Measurements from ENCODE around the gene LHPP.

LHPP gene

DNA sequence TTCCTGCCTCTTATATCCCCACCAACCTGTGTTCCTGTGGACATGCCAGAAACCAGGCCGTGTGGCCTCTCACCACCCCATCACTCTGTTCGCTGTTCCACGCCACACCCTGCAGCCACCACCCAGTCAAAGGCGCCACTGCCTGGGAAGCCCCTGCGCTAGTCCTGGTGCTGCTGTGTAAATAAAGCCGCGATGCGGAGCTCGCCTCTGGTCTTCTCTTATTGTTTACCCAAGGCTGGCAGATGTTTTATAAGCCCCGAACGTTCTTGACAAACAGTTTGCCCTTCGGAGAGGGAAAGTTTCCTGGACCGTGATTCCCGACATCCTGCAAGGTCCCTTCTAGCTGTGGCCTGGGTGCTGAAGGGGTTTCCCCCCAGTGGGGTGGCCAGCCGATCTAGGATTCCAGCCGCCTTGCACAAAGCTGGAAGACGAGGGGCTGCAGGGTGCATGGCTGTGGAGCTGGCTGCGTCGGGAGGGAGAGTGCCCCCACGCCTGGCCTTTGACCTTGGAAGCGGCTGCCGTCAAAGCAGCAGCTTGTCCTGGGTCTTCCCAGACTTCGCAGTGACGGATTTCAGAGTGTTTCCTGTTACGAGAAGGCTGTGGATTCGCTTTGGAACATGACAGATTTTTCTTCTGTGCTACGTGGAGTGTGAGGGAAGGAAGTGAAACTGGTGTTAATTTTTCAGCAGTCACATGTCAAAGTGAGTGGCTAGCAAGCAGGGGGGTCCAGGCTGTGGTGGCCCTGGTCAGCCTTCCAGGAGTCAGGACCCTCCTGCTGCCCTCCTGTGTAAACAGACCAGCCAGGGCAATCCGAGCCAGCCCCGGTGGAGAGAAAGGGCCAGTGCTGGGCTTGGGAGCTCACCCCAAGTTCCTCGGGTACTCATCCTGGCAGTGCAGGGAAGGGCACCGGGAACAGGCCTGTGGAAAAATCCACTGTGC, 61.6 kb downstream of the LHPP start:
- DNase-seq = no peak

DNA sequence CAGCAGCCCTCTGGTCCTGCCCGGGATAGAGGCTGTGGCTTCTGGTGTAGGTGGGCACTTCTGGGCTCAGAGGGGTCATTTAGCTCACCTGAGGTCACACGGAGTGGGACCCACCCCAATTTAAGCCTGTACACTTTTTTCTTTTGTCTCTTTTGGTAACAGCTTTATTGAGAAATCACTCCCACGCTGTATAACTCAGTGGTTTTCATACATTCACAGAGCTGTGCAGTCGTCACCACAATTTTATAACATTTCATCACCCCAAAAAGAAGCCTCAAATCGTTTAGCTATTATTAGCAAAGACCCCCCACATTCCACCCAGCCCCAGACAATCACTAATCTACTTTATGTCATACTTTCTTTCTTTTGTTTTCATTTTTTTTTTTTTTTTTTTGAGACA, 62.3 kb downstream of the LHPP start:
- DNase-seq = no peak

DNA sequence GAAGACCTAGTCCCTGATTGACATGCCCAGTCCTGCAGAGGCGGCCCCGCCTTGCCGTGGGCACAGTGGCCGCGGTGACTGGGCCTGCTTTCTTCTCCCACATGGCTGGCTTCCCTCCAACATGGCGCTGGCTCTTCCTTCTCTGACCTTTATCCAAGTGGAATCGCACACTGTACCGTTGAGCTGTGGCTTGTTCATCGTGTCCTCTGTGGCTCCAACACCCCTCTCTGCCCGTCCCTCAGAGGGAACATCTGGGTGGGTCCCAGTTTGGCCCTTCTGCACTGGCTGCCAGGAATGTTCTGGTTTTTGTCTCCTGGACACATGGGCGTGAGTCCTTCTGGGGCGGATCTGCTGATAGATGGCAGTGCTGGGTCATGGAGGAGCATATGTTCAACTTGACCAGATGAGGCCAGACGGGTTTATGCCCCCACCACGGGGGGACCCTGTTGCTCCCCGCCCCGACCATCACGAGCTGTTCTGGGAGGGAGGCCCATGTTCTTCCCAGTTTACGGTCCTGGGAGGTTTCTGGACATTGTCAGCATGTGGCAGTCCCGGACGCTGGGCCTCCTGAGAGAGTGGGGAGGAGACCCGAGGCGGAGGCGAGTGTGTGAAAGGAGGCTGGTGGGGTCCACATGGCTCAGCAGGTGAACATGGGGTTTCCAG, 63.5 kb downstream of the LHPP start:
- DNase-seq = no peak

DNA sequence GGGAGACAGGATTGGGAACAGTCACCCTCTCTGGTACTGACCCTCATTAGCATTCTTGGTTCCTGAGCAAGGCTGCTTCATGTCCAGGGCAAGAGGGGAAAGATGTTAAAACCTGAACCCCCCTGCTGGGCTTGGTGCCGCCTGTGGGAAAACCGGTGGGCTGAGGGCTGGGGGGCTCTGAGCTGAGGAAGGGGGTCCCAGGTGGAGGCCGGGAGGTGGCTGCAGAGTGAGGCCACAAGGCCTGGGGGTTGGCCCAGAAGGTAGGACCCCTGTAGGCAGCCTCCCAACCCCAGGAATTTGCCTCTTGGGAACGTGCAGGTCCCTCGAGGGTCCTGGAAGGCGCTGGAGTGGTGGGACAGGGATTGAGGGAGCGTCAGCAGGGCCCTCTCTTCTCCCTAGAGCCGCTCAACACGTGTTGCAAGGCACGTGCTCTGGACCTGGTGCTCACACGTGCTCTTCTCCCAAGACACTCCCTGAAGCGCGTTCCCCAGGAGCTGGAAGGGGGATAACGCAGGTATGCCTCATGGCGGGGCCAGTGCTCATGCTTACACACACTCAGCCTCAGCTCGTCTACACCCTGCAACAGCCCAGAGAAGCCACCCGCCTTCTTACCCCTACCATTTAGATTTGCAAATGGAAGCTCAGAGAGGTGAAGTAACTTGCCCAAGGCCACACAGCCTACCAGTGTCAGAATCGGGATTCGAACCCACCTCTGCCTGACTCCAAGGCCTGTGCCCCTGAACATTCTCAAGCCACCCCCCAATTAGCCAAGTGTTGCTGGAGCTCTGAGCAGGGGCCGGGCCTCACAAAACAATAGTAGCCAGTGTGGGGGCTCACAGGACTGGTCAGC, 64.4 kb downstream of the LHPP start:
- DNase-seq = no peak

DNA sequence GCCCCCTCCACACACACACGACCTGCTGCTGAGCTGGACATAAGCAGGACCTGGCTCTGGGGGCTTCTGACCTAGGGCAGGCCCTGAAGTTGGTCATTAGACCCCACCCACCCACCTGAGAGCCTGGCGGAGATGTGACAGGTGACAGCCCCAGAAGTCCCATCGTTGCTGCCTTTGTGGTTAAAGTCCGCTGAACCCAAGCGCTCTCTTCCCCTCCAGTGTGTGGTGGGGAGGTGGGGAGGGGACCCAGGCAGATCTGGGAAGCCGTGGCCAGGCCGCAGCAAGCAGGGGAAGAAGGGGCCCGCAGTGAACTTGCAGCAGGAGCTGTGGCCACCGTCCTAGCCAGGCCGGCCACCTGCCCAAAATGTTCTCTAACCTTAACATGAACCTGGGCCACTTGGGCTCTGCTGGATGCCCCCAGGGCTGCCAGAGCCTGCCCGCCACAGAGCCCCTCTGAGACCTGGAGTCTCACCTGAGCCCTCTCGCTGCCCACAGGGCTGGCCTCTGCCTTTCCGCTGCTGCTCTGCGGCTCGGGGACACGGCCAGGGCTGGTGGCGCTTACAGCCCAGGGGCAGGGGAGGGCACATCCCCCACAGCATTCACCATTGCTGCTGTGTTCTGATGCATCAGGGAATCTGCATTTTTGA, 65.1 kb downstream of the LHPP start:
- no peak for DNase-seq

DNA sequence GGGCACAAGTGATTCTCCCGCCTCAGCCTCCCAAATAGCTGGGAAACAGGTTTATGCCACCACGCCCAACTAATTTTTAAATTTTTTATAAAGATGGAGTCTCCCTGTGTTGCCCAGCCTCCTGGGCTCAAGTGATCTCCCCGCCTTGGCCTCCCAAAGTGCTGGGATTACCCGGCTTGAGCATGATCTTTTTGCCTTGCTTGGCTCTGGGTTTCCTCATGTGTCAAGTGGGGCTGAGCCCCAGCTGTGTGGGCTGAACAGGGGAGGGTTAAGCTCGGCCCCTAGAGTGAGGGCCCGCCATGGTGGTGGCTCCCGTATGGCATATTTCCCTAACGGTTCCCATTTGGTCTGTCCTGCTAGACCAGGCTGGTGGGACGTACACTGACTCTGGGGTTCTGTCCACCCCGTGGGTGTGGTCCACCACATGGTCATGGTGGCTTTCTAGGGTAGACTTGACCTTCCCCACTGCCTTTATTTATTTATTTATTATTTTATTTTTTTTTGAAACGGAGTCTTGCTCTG, 66.3 kb downstream of the LHPP start:
- DNase-seq = no peak

DNA sequence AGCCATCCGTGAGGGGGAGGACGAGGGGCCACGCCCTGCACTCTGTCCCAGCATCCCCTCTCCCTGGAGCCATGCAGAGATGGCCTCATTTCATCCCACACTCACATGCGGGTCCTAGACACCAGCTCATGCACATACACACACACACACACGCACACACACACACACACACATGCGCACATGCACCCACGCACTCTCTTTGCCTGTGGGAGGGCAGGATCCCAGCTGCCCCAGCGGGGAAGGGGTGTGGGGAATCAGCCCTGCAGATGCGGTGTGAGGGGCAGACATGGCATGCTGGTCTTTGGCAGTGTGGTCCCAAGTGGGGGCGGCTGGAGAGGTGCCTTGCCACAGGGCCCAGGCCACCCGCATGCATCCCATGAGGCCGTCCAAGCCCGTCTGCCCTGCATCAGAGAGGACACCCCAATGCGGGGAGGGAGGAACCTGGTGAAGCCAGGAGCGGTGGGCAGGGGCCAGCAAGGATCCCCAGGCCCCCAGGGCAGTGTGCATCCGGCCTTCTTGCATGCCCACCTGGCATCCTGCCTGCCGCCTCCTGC, 68.1 kb downstream of the LHPP start:
- no peak for DNase-seq

DNA sequence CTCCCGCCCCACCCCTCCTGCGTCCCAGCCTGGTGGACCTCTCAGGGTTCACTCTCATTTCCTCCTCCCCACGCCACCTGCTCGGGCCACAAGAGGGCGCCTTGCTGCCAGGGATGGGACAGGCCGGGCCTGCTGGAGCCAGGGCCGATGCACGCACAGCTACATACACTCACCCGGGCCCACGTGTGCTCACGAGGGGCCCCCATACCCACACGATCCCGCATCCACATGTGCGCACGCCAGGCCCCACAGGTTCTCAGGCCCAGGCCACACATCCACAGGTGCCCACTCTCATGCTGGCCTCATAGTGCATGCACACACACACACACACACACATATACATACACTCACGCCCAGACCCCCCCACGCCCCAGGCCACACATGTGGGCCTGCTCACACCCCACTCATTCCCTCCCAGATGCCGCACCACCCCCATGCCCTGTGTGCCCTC, 68.6 kb downstream of the LHPP start:
- peak; percentile 88 for DNase-seq

DNA sequence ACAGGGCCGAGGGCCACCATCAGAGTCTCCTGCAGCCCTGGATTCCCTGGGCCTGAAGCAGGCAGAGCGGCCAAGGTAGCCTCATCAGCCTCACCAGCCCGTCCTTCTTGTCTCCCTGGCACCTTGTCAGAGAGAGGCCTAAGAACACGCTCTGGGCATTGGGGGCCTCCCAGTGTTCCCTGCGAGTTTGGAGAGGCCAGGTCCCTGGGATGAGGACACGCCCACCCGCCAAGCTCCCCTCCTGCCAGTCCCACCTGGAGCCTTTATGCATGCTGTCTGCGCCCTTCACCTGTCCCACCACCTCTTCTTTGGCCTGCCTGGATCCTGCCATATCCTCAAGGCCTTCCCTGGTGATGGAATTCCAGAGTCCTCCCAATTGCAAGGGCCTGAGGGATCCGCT, 69.2 kb downstream of the LHPP start:
- no peak for DNase-seq

DNA sequence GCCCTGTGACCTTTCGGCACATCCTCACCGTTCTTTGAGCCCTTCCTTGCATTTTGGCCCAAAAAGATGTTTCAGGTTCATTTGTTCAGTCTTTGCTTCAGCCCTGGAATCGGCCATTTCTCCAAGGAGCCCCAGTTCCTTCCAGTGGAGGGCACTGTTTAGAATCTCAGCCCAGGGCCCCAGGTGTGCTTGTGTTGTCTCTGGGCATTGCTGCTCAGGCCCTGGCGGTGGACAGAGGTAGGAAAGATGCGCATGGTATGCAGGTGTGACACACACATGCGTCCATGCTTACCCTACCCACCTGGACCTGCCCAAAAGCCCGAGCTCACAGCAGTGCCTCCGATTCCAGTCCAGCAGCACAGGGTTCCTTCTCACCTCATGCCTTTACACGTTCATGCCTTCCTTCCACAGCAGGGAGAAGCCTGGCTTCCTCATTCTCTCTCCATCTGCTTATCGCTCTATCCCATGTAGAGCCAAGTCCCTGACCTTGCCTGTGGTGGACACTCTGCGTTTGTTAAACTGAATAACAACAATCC, 70.6 kb downstream of the LHPP start:
- DNase-seq = no peak

DNA sequence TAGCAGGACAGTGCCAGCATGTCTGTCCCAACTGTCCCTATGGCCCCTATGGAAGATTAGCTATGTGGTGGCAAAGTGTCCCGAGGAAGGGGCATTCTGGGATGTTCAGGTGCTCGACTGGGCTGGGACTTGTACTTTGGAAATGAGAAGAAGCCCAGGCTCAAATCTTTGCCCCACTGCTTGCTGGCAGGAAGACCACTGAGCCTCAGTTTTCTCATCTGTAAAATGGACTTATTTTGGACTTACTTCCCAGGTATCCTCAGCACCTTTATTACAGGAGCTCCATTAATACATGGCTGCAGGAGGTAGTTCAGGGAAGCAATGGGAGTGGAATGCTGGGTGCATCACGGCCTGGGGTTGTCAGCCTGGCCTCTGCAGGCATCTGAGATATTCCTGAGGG, 71.2 kb downstream of the LHPP start:
- no peak for DNase-seq

DNA sequence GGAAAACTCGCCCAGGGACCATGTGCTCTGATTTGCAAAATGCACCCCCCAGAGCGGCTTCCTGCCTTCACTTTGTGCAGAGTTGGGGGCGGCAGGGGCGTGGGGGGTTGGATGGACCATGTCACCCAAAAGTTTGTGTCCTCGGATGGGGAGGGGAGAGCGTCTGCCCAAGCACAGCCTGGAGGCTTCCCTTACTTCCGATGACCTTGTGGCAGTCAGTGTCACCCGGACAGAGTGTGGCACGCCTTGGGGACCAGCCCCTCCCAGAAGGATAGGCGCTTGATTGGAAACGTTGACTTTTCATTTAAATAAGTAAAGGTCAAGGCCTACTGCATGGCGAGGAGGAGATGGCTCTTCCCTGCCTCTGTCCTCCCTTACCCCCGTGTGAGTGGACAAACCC, 71.6 kb downstream of the LHPP start:
- DNase-seq = no peak

DNA sequence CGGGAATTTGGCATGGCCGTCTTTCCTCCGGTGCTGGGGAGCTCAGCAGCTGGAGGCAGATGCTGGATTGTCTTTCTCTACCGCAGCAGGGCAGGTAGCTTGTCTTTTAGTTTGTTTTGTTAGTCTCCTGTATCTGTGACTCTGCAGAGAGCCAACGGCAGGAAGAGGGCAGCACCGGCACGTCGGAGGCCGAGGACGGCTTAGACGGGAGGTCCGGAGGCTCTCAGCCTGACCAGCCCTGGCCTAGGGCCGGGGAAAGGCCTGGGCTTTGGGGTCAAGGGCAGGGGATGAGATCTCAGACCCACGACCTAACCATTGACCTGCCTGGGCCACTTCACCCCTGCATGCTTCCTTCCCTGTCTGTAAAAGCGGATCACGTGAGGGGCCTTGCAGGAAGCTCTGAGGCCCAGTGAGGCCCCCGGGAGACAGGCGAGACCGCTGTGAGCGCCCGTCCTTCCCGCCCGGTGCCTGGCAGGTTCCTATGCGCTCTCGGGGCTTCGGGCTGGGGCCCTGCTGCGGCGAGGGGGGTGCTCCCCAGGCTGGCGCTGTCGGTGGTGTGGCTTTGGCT, 72.7 kb downstream of the LHPP start:
- no peak for DNase-seq

DNA sequence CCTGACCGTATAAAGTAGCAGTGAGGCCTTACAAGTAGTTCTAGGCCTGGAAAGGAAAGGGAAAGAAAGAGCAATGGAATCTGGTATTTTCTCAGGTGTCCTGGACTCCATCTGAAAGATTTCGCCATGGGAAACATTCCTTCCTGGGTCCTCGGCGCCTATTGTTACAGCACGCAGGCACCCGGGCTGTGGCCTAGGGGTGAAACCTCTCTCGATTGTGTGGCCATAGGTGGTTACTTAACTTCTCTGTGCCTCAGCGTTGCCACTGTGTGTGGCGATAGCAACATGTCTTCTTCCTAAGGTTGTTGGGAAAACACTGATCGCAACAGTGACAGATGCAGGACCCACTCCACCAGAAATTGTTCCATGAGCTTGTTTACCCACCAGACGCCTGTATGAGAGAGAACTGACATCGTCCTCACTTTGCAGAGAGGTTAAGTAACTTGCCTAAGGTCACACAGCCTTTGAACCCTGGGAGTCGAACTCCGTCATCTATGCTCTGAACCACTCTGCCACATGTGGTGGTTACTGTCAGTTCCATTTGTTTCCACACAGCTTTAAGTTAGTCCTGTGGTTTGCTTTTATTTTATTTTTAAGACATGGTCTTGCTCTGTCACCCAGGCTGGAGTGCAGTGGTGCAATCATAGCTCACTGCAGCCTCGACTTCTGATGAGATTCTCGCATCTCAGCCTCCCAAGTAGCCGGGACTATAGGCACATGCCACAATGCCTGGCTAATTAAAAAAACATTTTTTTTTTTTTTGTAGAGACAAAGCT, 73.4 kb downstream of the LHPP start:
- no peak for DNase-seq

DNA sequence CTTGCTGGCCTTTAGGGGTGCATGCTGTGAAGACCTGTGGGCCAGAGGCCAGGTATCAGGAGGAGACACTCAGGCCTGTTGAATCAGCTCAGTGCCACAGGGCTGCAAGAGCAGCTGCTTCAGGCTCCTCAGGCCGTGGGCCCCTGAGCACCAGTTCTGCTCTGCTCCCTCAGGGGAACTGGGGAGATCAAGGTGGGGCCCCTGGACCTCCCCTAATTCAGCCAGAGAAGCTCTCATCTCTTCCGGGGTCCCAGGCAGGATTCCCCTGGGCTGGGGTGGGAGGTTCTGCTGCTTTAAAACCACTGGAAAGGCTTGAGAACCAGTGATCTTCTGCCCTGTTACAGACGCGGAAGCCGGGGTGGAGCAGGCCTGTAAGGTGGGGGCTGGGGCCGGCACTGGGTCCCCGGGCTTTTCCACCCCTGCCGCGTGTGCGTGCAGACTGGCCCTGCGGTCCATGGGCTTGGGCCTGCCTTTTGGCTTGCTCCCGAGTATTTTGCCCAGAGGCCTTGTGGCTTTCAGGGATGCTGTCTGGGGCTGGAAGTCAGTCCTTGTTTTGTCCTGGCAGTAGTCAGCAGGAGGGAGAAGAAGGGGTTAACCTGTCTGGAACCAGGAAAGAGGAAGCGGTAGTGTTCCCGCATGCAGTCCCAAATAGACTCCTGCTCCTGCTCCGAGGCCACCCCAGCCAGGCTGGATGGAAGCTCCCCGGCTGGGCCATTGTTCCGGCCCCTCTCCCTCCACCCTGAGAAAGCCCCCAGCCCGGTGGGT, 74.3 kb downstream of the LHPP start:
- DNase-seq = no peak

DNA sequence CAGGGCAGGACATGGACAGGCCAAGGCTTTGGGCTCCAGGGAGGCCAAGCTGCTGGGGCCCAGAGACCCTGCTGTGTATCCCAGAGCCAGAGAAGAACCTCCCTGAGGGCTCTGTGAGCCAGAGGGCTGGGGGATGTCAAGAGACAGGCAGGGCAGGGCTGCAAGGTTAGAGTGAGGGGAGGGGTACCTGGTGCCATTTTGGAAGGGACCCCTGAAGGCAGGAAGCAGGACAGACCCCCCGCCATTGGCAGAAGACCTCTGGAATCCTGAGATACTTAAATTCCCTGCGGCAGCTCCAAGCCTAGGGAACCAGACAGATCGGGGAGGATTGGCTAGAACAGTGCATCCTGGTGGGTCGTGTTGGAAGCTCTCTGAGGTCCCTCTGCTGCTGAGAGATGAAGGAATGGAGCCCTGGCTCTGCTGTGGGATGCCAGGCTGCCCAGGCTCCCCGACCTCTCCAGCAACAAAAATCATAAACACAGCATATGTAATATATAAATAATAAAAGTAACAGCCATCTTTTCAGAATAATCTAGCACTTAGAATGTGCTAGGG, 75.0 kb downstream of the LHPP start:
- DNase-seq = no peak

DNA sequence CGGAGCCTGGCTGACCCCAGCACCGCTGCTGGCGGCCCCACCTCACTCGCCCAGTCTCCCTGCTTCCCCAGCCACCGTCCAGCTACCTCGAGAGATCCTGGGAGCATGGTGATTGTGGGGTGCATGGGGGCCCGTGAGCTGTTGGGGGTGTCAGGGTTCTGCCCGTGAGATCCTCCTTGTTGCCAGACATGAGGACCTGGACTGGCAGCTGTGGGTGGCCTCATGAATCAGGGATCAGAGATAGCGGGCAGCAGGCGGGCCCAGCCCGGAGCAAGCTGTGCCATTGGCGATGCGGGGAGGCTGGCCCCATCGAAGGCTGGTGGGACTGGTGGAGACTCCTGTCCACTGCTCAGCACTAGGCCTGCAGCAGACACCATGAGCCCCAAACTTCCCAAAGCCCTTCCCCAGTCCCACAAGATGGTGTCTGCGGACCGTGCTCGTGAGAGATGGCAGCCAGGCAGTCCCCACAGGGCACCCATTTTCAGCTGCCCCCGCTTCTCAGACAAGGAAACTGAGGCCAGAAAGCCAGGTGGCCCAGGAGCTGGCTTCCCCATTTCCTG, 75.6 kb downstream of the LHPP start:
- no peak for DNase-seq

DNA sequence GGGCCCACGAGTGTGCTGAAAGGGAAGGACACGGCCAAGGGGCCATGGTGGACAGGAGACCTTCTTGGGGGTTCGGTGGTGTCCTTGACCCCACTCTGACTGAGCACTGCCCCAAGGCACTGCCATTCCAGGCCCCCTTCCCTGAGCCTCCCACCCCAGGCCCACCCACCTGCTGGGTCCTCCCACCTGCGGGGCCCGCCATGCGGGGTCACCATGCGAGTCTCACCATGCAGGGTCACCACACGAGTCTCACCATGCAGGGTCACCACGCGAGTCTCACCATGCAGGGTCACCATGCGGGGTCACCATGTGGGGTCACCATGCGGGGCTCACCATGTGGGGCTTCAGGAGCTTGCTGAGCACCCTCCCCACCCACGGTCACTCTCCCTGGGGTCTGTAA, 76.3 kb downstream of the LHPP start:
- no peak for DNase-seq

DNA sequence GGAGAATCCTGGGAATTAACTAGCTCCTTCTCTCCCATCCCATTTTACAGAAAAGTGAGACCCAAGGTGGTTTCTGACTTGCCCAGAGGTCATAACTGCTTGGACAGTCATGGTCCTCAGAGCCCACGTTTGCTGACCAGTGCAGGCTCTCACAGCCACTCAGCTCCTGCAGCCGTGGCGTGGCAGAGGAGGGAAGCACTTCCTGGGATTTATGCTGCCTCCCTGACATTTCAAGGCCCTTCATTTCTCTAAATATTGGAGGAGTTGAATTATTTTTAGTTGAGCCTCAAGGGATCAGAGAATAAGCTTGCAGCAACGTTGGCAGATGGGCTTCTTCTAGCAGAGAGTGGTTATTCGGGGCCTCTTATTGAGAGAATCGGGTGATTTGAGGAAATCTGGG, 77.1 kb downstream of the LHPP start:
- no peak for DNase-seq
